GM21528 (cell line): ENCODE results near the gene BARX2.

Source experiments
- ATAC-seq: cut with Tn5 transposase; IDR thresholded peaks from one replicate; pipeline ENCODE4 v1.9.1; 2021; ENCODE audit warnings: mild to moderate bottlenecking, moderate library complexity; ENCODE audit not compliant: unreplicated experiment, low FRiP score

BARX2 gene

GRCh38 chr11:129489249-129489648 lies 113.6 kb downstream of the BARX2 start:
- ATAC-seq, result no peak

GRCh38 chr11:129490004-129490403 lies 114.4 kb downstream of the BARX2 start:
- no peak for ATAC-seq

GRCh38 chr11:129493746-129494145 lies 118.1 kb downstream of the BARX2 start:
- ATAC-seq, result no peak
